ENCODE data around the gene ZACN. TPM values are rescaled to one million over a fixed set of nuclear protein-coding genes. Genes with fewer than 3 reads are reported as not detected.

Gene ZACN
- total RNA-seq, 1 experiment from 2014 or later, result 0.09 TPM

GRCh38 chr17:76123749-76124581 is 45.0 kb downstream of the ZACN start:
- H3K56ac ChIP-seq (ENCODE audit: insufficient read length, low read depth, low read length), result no peak overlapping the region
- H3T11ph ChIP-seq (ENCODE audit: low read length), result no peak overlapping the region
- H3K4me1 Mint-ChIP-seq, result peaks cover 39 to 40% of the 10 kb centered on the region in 2 experiments
- no peak for TF ChIP-seq CTCF (conservative IDR thresholded peaks at IDR 0.05)
- H3K4me2 ChIP-seq (ENCODE audit: insufficient read depth, insufficient read length, low read length), result no peak overlapping the region
- no peak overlapping the region for H2AFZ ChIP-seq (ENCODE audit: low read length)
- no peak overlapping the region for H3K18ac ChIP-seq (ENCODE audit: insufficient read length, low read depth, low read length)
- H2BK120ac ChIP-seq (ENCODE audit: low read depth, low read length, poor library complexity, severe bottlenecking), result no peak overlapping the region
- no peaks in the 10 kb centered on the region for H3K79me1 ChIP-seq (ENCODE audit: insufficient read depth, low read depth, low read length, poor library complexity, severe bottlenecking)
- no peak overlapping the region for H2BK15ac ChIP-seq (ENCODE audit: low read depth, low read length)
- H2BK20ac ChIP-seq (ENCODE audit: low read depth, low read length, poor library complexity, severe bottlenecking), result no peak overlapping the region
- H2BK12ac ChIP-seq (ENCODE audit: insufficient read length, low read depth, low read length), result no peak overlapping the region
- no CpG with 5 or more reads among the region's 9 CpGs for WGBS (ENCODE audit: extremely low coverage, insufficient read length, low lambda C conversion rate)
- no peaks in the 10 kb centered on the region for H3K36me3 Mint-ChIP-seq (ENCODE audit: insufficient read depth in 1 of 3, low read depth in 3 of 3)
- DNase-seq, result no peak
- no peak overlapping the region for H4K5ac ChIP-seq (ENCODE audit: insufficient read length, low read depth, low read length)
- peaks cover 10% of the 10 kb centered on the region for H3K27me3 Mint-ChIP-seq (ENCODE audit: low read depth)
- H3K14ac ChIP-seq (ENCODE audit: insufficient read depth, low read length), result no peak overlapping the region
- H3K9me3 Mint-ChIP-seq, result peaks cover 0 to 2% of the 10 kb centered on the region in 2 experiments; a peak in 1 of 5 replicates
- H4K20me1 ChIP-seq (ENCODE audit: control insufficient read depth, insufficient read depth, insufficient read length), result no peaks in the 10 kb centered on the region
- H3K23me2 ChIP-seq (ENCODE audit: insufficient read length, low read depth, low read length, poor library complexity, severe bottlenecking), result no peaks in the 10 kb centered on the region
- no peak overlapping the region for H4K8ac ChIP-seq (replicated peaks; ENCODE audit: insufficient read length, low read depth, low read length)
- H3K27ac Mint-ChIP-seq, result no peak overlapping the region
- H2BK5ac ChIP-seq (ENCODE audit: insufficient read length, low read length), result no peak overlapping the region
- H3K27me3 ChIP-seq (ENCODE audit: insufficient read depth, low read length), result no peaks in the 10 kb centered on the region
- no peak overlapping the region for H3K4ac ChIP-seq (ENCODE audit: low read depth, low read length)
- no peak overlapping the region for H3K9ac ChIP-seq (ENCODE audit: extremely low read depth, insufficient read length, low read length)
- H3K27ac ChIP-seq (ENCODE audit: insufficient read length, low read depth, low read length), result no peak overlapping the region
- H3K4me1 ChIP-seq (ENCODE audit: insufficient read depth, low read length), result no peaks in the 10 kb centered on the region; the same call in 1 of the 2 replicates
- no peak overlapping the region for H2AK5ac ChIP-seq (ENCODE audit: insufficient read length, low read length)
- no peak overlapping the region for H3K23ac ChIP-seq (ENCODE audit: insufficient read length, low read depth, low read length)
- H4K91ac ChIP-seq (ENCODE audit: insufficient read length, low read depth, low read length), result no peak overlapping the region
- H3K79me2 ChIP-seq (ENCODE audit: insufficient read depth, low read length), result no peaks in the 10 kb centered on the region
- no peak overlapping the region for H3K4me3 Mint-ChIP-seq
- H3K9me3 ChIP-seq (ENCODE audit: control insufficient read depth, low read depth, low read length), result no peaks in the 10 kb centered on the region
